Esophagus muscularis mucosa (tissue), 3 donors: Measurements from ENCODE around the gene DAZAP2.

Experiments used
- CTCF ChIP-seq, 3 experiments: fragments of 200-600 bp in 2 of 3; fragments of 450-650 bp in 1 of 3; sonication (generic) in 2 of 3; IDR thresholded peaks; one replicate each; pipeline ENCODE4 v1.5.1; 2017 to 2019; ENCODE audit warnings: antibody characterized with exemption in 3 of 3, mild to moderate bottlenecking in 2 of 3, moderate library complexity in 1 of 3
- POLR2A ChIP-seq: fragments of 450-650 bp; IDR thresholded peaks from one replicate; pipeline ENCODE4 v1.6.1; 2017; ENCODE audit warnings: antibody characterized with exemption, moderate library complexity, mild to moderate bottlenecking, low read depth
- POLR2AphosphoS5 ChIP-seq, 2 donors: sonication (generic); formaldehyde crosslinking; IDR thresholded peaks; one replicate each; pipeline ENCODE4 v1.6.1; 2017; ENCODE audit warnings: antibody characterized with exemption in 2 of 2

- TF ChIP-seq CTCF (IDR thresholded peaks at IDR 0.05) (no peak), POLR2AphosphoS5 (IDR thresholded peaks at IDR 0.05) (no peak), POLR2A (no peak)
Measured at GRCh38 chr12:51232642-51233041, 6.0 kb upstream of the DAZAP2 start.
